GM10248 (cell line): ENCODE data around the gene ZNF430.
A peak's percentile ranks its signal among the peaks of the same experiment; 100 is the strongest.

Experiments
- CTCF ChIA-PET: fragments of 300-600 bp; sonication (Branson Sonifier 250); formaldehyde crosslinking; extraction: SDS; loops from one replicate; lab custom pipeline; 2021; ENCODE audit warnings: antibody characterized with exemption; lab: Yijun Ruan, JAX
- POLR2A ChIA-PET: fragments of 350-650 bp; sonication (Branson Sonifier 250); formaldehyde crosslinking; extraction: SDS; loops from one replicate; lab custom pipeline; 2020; ENCODE audit warnings: antibody characterized with exemption; lab: Yijun Ruan, JAX
- DNase-seq: peaks from one replicate; pipeline ENCODE4 v3.0.0; 2012; ENCODE audit errors: extremely low spot score
- CTCF ChIP-seq: IDR thresholded peaks from 2 replicates; pipeline ENCODE4 v1.5.1; 2012; ENCODE audit warnings: mild to moderate bottlenecking, low read depth; ENCODE audit errors: extremely low read depth, missing control alignments, control extremely low read depth

The ZNF430 gene

DNA sequence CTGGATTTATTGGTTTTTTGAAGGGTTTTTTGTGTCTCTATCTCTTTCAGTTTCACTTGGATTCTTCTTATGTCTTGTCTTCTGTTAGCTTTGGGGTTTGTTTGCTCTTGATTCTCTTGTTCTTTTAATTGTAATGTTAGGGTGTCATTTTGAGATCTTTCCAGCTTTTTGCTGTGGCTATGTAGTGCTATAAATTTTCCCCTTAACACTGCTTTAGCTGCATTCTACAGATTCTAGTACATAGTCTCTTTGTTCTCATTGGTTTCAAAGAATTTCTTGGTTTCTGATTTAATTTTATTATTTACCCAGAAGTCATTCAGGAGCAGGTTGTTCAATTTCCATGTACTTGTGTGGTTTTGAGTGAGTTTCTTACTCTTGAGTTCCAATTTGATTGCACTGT is 24.6 kb downstream of the ZNF430 start:
- no peak for DNase-seq
- ChIA-PET POLR2A (no interaction called here), CTCF (no interaction called here)
- TF ChIP-seq CTCF = no peak

GRCh38 chr19:21046489-21046888 is 26.0 kb downstream of the ZNF430 start:
- ChIA-PET POLR2A (no interaction called here), CTCF (no interaction called here)
- no peak for TF ChIP-seq CTCF
- no peak for DNase-seq

DNA sequence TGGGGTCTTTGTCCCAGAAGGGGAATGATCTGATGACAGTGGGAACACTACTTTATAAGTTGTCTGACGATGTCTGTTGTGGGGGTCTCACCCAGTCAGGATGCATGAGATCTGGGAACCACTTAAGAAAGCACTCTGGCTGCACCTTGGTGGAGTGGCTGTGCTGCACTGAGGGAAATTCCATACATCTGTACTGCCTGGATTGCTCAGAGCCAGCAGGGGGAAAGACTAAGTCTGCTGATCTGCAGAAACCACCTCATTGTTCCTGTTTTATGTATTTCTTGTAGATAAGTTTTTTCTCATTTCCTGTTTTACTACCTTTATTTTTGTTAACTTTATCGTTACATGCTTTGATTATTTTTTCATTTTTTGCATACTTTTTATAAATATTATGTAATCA is 27.3 kb downstream of the ZNF430 start:
- TF ChIP-seq CTCF = no peak
- no peak for DNase-seq
- ChIA-PET POLR2A (no interaction called here), CTCF (no interaction called here)

DNA sequence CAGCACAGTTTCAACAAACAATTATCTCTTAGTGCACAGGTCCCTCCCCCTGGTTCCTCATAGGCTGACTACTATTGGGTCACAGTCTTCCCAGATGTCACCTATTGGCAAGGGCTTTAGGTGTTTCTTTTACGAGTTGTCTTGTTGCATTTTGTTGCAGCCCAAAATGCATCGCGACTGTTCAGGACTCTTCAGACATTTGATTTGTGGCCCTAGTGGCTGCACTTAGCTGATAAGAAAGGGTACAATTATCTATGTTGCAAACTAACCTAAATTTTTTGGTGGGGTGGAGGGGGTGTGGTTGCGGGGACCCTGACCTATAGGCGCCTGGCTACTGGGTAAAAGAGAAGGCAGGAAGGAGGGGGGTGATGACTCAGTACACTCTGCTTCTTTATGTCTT is 32.4 kb downstream of the ZNF430 start:
- no peak for TF ChIP-seq CTCF
- ChIA-PET CTCF (no interaction called here), POLR2A (no interaction called here)
- DNase-seq = no peak

GRCh38 chr19:21065336-21065735 is 44.9 kb downstream of the ZNF430 start:
- no peak for TF ChIP-seq CTCF
- ChIA-PET POLR2A (no interaction called here), CTCF (no interaction called here)
- no peak for DNase-seq

GRCh38 chr19:21082011-21082975 is 61.8 kb downstream of the ZNF430 start, which contains the start of gene ZNF714:
ZNF714 (plus strand) TSS chr19:21082203; CDS start chr19:21098269, 16,066 bp downstream.
- POLR2A ChIA-PET = interaction anchor here (0.9 to 1.5 kb wide), 4 partner anchors 11 to 422 kb away, joined by 3 to 6 read pairs (median 4); partner anchors contain the start of genes ZNF431 and ZNF626
- TF ChIP-seq CTCF = no peak
- DNase-seq = peak; percentile 85
- CTCF ChIA-PET = interaction anchor here (0.9 to 1.8 kb wide), 2 partner anchors 10 to 61 kb away, joined by 3 to 4 read pairs; no protein-coding TSS in a partner anchor
